Kidney epithelial cell (primary cell): ENCODE data around the gene ZNF536. TPM values are rescaled to one million over a fixed set of nuclear protein-coding genes. Genes with fewer than 3 reads are reported as not detected.

Source experiments
- DNase-seq: peaks from one replicate; pipeline ENCODE4 v3.0.0-alpha.2; 2010; ENCODE audit warnings: low read depth
- H3K27me3 ChIP-seq: 2 replicates; pipeline ENCODE4 v1.6.0; 2011; ENCODE audit warnings: low read length; ENCODE audit not compliant: control insufficient read depth, insufficient read depth
- H3K36me3 ChIP-seq: 2 replicates; pipeline ENCODE4 v1.5.1; 2011; ENCODE audit warnings: low read length; ENCODE audit not compliant: control insufficient read depth, insufficient read depth
- H3K4me3 ChIP-seq: 2 replicates; pipeline ENCODE4 v1.5.1; 2011; ENCODE audit warnings: low read depth, mild to moderate bottlenecking, control low read depth, low read length
- total RNA-seq: library from RNA; depleted of rRNA; stranded (reverse); fragments of >200 nt; gene quantifications from 2 replicates; pipeline ENCODE4 v1.2.3, GENCODE V29; 2015
- TF ChIP-seq, protein P1 (sequence below): IDR thresholded peaks from 2 replicates; pipeline ENCODE4 v1.5.1; 2011; ENCODE audit warnings: mild to moderate bottlenecking, moderate library complexity, low read length, control low read depth, inconsistent platforms; ENCODE audit not compliant: insufficient read depth, poor library complexity, severe bottlenecking

Gene ZNF536
- total RNA-seq, 1 donor from 2014 or later, result 0.13 TPM

- H3K27me3 ChIP-seq, result no peaks in the 10 kb centered on the region
- no peak overlapping the region for H3K4me3 ChIP-seq
- DNase-seq, result peak; percentile 37
- TF ChIP-seq, protein P1, sequence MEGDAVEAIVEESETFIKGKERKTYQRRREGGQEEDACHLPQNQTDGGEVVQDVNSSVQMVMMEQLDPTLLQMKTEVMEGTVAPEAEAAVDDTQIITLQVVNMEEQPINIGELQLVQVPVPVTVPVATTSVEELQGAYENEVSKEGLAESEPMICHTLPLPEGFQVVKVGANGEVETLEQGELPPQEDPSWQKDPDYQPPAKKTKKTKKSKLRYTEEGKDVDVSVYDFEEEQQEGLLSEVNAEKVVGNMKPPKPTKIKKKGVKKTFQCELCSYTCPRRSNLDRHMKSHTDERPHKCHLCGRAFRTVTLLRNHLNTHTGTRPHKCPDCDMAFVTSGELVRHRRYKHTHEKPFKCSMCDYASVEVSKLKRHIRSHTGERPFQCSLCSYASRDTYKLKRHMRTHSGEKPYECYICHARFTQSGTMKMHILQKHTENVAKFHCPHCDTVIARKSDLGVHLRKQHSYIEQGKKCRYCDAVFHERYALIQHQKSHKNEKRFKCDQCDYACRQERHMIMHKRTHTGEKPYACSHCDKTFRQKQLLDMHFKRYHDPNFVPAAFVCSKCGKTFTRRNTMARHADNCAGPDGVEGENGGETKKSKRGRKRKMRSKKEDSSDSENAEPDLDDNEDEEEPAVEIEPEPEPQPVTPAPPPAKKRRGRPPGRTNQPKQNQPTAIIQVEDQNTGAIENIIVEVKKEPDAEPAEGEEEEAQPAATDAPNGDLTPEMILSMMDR, result no peak
- H3K36me3 ChIP-seq, result no peaks in the 10 kb centered on the region
These were observed 74.8 kb downstream of the ZNF536 start for GRCh38 chr19:30446850-30447552.

DNA sequence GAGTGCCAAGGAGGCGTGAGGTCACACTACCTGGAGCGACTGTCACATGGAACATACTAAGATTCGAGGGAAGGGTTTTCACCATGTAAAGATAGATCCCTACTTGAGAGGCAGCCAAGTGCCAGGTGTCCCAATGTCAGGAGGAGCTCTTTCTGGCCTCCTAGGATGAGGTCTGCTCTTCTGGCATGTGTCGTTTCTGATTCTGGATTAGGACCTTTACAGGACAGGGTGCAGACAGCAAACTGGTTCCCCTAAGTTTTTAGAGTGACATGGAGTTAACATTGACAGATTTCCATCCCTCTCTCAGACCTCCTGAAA lies 75.3 kb downstream of the ZNF536 start:
- H3K36me3 ChIP-seq, result no peaks in the 10 kb centered on the region
- H3K4me3 ChIP-seq, result no peak overlapping the region
- no peak for DNase-seq
- no peaks in the 10 kb centered on the region for H3K27me3 ChIP-seq
- TF ChIP-seq, protein P1, result no peak

DNA sequence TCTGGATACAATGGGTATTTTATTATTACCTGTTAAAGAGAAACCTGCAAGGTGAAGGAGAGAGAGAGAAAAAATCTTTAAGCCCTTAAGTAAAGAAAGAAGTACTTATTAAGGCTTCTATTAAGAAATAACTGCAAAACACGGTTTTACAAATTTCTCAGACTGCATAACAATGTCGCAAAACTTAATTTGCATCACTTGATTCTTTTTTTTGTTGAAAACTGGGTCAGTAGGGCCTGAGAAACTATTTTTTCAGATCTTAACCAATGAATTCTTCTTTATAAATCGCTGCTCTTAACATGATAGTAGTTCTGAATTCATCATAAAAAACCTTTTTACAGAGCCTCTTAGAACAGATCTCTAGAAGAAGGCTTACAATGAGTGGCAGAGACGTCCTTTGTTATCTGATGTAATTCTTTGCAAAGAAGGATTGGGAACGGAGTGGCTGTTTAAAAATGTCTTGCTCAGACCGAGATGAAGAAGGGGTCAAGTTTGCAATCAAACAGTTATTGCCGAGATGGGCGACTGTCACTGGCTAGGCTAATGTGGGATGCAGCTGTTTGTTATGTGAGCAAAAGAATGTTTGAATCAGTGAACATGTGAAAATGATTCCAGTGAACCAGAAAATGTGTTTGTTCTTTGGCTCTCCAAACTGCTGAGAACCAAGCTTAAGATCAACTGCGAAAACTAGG lies 76.3 kb downstream of the ZNF536 start:
- no peak for DNase-seq
- no peak overlapping the region for H3K4me3 ChIP-seq
- TF ChIP-seq, protein P1, result no peak
- no peaks in the 10 kb centered on the region for H3K27me3 ChIP-seq
- H3K36me3 ChIP-seq, result no peaks in the 10 kb centered on the region

DNA sequence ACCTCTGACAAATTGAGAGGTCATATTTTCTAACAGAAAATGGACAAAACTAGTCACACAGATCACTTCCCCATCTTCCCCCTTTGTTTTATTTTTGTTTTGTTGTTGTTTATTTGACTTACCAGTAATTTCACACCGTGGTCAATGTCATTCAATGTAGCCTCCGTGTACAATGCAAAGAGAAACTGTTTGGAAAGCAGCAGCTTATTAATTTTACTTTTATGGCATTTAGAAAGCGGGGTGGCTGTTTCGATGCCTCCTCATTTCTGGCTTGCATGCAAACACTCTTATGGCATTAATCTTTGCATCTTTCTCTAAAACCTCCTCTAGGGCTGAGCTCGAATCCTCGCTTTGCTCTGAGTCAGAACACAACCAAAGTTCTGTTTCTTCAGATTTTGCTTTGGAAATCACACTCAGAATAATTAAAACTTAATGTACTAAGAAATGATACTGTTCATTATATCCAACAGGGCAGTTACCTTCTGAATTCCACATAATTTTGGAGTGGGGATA lies 77.0 kb downstream of the ZNF536 start:
- Histone ChIP-seq H3K4me3 (no peak overlapping the region), H3K36me3 (no peaks in the 10 kb centered on the region), H3K27me3 (no peaks in the 10 kb centered on the region)
- DNase-seq, result no peak
- TF ChIP-seq, protein P1, result no peak

GRCh38 chr19:30449673-30450072 lies 77.5 kb downstream of the ZNF536 start:
- TF ChIP-seq, protein P1, result no peak
- Histone ChIP-seq H3K36me3 (no peaks in the 10 kb centered on the region), H3K27me3 (no peaks in the 10 kb centered on the region), H3K4me3 (no peak overlapping the region)
- DNase-seq, result no peak
